GM19463 (cell line): Measurements from ENCODE around the gene AK5.
"Not testable (repeated sequence)": the region's sequence is repeated elsewhere in the genome, so short reads cannot be mapped to it uniquely, and the experiment has no call there.

Experiments
- ATAC-seq: cut with Tn5 transposase; IDR thresholded peaks from one replicate; pipeline ENCODE4 v1.9.1; 2021; ENCODE audit warnings: mild to moderate bottlenecking, moderate library complexity; ENCODE audit not compliant: unreplicated experiment

Gene AK5

DNA sequence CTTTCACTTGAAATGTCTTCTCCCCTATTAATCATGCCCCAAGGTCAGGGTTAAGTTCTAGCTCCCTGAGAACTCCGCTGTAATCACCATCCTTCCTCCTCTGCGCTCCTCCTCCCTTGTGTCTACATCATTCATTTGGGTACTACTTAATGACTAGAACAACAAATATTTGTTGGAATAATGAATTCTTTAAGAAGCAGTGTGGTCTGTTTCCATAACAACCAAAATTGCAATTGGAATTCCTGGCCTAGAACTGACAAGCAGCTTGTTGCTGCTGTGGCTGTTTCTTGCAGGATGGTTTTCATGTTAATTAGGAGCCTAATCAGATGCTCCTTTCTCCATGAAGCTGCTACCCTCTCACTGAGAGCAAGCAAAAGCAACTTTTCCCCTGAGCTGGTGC lies 208.1 kb downstream of the AK5 start:
- ATAC-seq = no peak

DNA sequence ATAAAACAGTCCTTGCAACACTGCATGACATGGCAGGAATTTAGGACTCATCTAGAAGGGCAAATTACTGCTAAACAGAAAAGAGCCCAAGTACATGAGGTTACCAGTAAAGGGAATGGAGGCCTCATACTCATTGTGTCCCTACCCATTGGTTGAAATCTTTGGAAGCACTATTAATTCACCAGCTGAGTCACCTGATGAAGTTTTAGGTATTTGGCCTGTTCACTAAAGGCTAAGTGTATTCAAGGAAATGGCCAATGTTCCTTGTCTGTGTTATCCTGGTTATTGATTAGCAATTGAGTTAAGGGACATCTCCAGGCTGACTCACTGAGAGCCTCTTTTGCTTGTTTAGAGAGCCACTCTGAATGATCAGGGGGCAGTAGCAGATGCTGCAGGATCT lies 212.2 kb downstream of the AK5 start:
- ATAC-seq = no peak

DNA sequence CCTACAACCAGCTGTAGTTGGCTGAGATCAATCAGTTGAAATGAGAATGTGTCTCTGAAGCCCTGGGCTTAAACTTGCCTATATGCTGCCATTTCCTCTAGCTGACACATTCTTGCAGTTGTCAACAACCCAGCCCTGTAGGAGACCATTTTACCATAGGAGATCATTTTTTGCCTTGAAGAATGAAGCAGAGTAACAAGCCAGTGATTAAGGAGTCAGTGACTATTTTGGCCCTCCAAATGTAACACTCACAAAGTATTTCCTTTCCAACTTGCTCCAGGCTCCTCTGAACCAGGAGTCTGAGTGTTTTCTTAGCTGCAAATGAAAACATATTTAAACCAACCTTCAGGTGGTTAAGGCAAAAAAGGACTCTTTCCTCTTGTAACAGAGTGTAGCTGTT lies 217.1 kb downstream of the AK5 start:
- no peak for ATAC-seq

DNA sequence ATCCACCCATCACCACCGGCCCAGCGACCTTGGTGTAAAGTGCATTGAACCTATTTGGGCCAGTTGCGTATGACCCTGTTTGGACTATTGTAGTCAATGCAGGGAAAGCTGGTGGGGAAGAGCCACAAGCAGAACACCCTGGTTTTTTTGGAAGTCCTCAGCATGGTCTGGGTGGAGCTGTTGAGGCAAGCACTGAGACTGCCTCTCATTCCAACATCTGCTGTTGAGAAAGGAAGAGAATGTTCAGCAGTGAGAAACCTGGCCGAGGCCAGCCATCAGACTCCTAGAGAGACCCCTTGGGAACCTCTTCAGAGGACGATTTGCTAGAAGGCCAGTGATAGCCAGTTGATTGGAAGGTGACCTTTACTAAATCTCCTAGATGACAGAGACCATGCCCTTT lies 217.6 kb downstream of the AK5 start:
- no peak for ATAC-seq

DNA sequence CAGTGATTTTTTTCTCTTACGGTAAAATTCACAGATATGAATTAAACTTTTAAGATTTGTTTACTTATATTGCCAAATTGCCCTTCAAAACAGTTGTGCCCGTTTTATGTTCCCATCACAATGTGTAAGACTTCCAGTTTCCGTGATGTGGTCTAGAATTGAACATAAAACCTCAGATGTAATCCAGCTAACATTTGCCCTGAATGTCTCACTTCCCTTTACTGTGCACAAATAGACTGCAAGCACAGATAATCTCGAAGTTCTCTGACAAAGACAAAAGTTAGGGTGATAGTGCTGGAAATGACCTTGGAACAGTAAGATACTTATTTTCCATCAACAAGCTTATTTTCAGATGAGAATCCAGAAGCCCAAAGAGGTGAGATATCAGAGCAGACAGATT lies 223.2 kb downstream of the AK5 start:
- no peak for ATAC-seq

DNA sequence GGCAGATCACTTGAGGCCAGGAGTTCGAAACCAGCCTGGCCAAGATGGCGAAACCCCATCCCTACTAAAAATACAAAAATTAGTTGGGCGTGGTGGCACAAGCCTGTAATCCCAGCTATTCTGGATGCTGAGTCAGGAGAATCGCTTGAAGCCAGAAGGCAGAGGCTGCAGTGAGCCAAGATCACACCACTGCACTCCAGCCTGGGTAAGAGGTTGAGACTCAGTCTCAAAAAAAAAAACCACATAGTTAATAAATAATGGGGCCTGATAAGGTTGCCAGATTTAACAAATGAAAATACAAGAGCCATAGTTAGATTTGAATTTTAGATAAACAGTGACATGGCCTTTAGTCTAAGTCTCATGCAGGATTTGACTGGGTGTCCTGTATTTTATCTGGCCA lies 225.0 kb downstream of the AK5 start:
- ATAC-seq = no peak

DNA sequence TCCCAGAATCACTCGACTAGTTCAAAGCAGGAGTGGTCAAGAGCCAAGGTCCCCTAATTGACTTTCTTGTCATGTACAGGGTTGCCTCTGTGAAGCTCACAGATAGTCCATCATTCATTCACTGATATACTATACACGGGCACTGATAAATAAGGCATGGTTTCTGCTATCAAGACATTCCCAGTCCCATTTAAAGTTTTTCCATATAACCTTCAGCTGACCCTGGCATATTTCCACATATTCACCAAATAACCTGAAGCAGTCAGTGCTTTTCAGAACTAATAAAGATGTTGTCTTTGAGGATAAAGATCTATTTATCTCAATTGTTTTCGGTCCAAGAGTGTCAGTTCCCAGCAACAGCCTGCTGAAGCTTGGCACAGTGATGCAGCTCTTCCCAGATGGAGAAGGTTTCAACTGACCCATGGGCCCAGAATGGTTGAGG lies 227.3 kb downstream of the AK5 start:
- ATAC-seq = no peak

DNA sequence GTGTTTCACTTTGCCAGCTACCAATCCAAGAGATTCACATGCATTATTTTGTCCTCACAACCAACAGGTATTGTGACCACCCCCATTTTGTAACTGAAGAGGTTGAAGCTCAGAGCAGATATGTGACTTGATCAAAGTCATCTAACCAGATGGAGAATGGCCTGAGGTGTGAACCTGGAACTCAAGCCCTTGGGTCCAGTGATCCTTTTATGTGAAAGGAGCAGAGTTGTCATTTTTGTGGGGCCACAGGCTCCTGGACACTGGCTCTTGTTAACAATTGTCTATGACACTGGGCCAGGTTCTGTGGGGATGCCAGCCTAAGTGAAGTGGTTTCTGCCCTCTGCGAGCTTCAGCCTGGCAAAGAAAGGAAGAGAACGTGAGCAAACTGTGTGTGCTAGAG lies 228.1 kb downstream of the AK5 start:
- no peak for ATAC-seq

DNA sequence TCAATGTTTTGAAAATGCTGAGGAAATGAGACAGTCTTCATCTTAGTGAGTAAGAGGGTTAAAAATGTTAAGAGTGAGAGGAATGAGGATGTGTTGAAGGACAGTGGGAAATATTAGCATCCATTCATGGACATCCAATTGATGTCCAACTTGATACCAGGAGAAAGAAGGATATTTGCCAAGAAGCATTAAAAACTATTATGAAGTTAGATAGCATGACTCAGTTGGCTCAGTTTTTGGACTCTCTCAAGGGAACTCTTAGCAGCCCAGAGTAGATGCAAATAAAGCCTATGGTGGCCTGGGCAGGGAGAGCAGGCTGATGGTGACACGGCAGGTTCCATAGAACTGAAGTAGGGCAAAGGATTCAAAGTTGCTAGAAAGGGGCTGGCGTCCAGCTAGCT lies 229.6 kb downstream of the AK5 start:
- no peak for ATAC-seq

DNA sequence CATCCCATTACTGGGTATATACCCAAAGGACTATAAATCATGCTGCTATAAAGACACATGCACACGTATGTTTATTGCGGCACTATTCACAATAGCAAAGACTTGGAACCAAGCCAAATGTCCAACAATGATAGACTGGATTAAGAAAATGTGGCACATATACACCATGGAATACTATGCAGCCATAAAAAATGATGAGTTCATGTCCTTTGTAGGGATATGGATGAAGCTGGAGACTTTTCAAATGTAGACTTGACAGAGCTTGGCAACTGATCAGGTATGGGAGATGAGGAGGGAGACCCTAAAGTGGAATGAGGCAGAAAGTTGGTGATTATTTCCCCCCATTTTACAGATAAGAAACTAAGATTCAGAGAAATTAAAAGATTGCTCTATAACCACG lies 230.8 kb downstream of the AK5 start:
- not testable (repeated sequence) for ATAC-seq

DNA sequence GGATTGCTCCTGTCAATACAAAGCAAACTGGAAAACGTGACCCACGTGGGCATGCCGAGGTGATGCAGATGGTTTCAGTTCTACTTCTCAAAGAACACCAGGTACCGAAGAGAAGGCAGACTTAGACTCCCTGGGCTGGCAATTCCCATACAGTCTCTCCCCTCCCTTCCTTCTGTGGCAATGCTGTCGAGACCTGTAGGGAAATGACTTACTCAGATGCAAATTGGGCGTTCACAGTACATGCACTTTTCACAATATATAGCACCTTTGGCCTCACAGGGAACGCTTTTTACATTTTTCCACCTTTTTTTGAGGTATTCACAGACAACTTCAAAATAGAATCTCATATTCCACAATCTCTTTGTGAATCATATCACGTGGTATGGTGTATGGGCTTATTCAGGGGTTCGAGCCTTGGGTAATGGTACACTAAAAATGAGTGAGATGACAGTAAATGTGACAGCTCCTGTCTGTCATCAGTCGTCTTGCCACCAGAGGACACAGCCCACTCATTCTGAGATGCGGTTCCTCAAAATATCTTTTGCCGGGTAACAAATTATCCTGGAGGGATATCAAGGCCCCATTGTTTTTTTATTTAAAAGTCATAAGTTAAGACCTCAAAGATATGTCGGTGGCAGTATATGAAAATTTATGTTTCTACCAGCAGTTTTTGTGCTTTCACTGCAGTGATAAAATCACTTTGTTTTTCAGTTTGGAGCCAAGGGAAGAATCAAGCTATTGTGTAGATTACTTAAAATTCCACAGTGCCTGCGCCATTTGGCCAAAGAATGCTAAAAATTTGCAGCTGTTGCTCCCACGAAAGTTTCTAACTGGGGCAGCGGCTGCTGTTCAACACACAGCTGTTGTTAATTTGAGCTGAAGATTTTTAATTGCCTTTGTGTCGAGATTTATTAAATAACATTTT lies 232.3 kb downstream of the AK5 start:
- ATAC-seq = no peak

DNA sequence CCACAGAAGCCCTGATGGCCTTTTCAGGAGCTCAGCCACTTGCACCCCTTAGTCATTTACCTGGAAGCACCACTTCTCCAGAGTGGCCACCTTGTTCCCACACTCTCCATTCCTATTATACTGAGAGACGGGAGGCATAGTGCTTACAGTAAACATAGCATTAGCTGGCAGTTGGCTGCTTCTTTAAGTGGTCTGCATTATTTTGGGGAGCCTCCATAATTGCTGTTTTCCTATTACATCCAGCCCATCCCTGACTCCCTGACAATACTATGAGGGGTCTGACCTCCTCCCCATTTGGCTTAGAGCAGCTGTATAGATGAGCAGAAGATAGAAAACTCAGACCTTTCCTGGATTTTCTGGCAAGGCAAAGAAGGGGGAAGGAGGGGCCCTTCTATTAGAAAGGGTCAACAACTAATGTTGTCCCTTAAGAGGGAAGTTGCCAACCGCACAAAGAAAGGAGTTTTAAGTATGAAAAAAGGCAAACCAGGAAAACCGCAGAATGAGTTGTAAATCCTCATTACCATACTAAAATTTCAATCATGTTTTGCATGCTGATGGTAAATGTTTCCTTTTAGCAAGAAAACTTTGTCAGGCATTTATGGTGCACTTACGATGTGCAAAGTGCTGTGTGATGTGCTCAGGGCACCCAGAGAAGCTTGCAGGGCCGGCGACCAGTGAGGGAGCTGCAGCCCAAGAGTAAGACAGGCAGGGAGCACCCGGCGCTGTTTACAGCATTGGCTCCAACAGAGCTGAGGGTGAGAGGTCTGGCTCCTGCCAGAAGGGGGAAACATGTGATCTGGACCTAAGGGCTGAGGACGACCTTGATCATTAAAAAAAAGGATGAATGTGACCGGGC lies 233.3 kb downstream of the AK5 start:
- ATAC-seq = peak; percentile 53

DNA sequence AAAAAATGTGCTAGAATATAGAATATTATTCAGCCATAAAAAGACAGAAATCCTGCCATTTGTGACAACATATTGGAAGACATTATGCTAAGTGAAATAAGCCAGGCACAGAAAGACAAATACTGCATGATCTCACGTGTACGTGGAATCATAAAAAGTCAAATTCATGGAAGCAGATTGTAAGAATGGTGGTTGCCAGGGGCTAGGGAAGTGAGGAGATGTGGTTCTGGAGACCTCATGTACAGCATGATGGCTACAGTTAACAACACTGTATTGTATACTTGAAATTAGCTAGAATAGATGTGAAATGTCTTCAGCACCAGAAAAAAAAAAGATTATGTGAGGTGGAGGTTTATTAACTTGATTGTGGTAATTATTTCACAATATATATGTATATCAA lies 234.3 kb downstream of the AK5 start:
- ATAC-seq = no peak

DNA sequence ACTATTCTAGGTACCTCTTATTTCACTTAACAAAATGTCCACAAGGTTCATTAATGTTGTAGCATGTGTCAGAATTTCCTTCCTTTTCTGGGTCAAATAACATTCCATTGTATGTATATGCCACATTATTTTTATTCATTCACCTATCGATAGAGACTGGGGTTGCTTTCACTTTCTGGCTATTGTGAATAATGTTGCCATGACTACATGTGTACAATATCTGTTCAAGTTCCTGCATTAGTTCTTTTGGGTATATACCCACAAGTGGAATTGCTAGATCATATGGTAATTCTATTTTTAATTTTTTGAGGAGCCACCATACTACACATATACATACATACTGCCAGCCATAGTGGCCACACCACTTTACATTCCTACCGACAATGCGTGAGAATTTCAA lies 242.2 kb downstream of the AK5 start:
- no peak for ATAC-seq

DNA sequence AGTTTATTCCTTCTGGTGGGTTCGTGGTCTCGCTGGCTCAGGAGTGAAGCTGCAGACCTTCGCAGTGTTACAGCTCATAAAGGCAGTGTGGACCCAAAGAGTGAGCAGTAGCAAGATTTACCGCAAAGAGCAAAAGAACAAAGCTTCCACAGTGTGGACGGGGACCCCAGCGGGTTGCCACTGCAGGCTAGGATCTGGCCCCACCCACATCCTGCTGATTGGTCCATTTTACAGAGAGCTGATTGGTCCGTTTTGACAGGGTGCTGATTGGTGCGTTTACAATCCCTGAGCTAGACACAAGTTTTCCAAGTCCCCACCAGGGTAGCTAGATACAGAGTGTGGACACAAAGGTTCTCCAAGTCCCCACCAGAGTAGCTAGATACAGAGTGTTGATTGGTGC lies 249.3 kb downstream of the AK5 start:
- ATAC-seq = not testable (repeated sequence)

DNA sequence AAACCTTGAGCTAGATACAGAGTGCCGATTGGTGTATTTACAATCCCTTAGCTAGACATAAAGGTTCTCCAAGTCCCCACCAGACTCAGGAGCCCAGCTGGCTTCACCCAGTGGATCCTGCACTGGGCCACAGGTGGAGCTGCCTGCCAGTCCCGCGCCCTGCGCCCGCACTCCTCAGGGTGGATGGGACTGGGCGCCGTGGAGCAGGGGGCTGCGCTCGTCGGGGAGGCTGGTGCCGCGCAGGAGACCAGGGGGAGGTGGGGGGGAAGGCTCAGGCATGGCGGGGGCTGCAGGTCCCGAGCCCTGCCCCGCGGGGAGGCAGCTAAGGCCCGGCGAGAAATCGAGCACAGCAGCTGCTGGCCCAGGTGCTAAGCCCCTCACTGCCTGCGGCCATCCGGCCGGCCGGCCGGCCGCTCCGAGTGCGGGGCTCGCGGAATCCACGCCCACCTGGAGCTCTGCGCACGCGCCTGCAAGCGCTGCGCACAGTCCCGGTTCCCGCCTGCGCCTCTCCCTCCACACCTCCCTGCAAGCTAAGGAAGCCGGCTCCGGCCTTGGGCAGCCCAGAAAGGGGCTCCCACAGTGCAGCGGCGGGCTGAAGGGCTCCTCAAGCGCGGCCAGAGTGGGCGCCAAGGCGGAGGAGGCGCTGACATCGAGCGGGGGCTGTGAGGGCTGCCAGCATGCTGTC lies 249.9 kb downstream of the AK5 start:
- not testable (repeated sequence) for ATAC-seq

DNA sequence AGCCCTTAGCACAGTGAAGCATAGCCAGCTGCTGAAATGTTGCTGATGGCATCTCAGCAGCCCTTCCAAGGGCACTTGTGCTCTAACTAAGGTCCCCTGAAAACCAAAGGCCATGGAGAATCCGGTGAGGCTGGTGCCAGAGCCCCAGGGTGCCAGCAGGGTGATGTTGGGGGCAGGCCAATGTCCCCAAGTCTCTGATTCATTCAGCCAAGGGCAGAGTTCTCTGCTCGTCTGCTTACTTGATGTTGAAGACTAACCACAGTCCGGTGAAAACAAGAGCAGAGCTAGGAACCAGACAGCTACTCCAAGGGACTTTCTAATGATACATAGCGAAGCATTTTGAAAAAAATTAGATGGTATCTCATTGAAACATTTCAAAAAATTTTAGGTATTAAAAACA lies 250.8 kb downstream of the AK5 start:
- no peak for ATAC-seq

DNA sequence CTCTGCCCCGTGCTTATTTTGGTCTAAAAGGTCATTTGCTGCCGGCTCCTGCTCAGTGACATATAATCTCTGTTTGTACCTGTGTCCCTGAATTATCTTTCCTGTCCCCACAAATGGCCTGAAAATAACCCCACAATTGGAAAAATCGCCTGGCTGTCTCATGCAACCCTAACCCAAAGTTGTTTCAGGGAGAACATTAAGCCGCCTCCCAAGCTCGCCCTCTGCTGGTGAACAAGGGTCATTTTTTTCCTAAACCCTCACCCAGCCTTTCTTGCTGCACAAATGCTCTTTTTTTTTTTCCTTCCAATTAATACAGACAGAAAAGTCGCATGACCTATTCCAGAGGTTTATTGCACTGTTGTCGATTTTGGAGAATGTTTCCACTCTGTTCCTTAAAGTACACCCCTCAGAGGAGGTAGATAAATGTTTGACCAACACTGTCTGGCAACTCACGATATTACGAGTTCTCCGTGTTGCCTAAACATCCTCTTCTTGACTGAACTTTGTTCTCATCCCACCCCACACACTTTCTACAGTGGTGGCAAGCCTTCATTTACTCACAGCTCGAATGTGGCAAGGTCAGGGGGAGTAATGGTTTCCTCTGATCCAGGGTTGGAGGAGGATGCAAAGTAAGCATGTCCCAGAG lies 252.0 kb downstream of the AK5 start:
- no peak for ATAC-seq

DNA sequence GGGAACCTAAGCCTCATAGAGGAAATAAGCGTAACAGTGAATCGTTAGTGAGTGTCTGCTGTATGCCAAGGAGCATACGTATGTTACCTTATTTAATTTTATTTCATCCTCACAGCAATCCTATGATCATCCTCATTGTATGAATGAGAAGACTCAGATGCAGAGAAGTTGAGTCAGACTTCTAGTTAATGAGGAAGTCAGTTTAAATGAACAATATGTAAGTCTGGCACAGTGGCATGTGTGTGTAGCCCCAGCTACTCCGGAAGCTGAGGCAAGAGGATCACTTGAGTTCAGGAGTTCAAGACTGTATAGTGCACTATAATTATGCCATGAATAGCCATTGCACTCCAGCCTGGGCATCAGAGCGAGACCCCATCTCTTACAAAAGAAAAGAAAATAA lies 252.6 kb downstream of the AK5 start:
- ATAC-seq = no peak

DNA sequence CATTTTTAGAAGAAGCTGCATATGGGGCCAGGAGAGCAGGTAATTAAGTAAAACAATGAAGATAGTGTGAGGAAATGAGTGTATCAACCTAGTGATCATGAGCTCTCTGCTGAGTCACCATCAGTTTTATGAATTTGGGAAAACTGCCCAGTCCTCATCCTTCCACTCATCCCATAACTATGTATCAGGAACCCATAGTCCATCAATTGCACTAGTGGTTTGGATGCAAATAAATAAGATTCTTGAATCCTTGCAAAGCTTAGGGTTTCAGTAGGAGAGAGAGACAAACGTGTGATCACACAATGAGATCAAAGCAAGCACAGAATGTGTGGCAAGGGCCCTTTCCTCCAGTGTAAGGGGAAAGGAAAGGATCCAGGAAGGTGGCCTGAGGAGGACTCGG lies 255.0 kb downstream of the AK5 start:
- ATAC-seq = no peak

DNA sequence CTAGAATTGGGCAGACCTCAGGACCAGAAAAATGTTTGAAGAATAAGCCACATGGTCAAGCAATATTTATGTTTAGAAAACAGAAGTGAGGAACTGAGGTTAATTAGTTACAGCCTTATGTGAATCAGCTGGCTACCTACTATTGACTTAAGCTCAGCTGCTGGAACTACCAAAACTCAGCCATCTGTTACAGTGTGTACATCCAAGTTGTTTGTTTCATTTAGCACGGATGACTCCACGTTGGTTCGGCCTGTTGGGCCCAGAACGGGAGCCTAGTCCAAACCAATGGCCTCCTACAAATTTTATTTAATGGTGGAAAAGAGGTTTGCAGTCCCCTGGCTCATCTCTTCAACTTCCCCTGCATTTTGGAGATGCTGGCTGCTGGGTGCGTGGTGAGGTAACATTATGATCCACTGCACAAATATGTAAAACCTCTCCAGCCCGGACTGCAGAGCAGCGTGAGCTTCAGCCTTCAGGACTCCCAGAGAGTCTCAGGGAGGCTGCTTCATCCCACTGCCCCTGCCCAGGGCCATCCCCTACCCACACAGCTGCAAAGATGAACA lies 257.2 kb downstream of the AK5 start:
- ATAC-seq = peak; percentile 65
